UCSD-AML1 (cell line): ENCODE data around the gene EIF2D.
"Not testable (repeated sequence)": the region's sequence is repeated elsewhere in the genome, so short reads cannot be mapped to it uniquely, and the experiment has no call there.

Experiments used
- DNase-seq: peaks from one replicate; lab custom pipeline; 2025; ENCODE audit not compliant: unreplicated experiment; lab: John Stamatoyannopoulos, UW

The EIF2D gene

GRCh38 chr1:206587904-206588303, 24.4 kb downstream of the EIF2D start:
- DNase-seq: no peak

GRCh38 chr1:206586501-206587445, 25.5 kb downstream of the EIF2D start:
- DNase-seq: no peak

GRCh38 chr1:206584683-206585082, 27.6 kb downstream of the EIF2D start:
- DNase-seq: no peak

- DNase-seq: peak; percentile 71
Measured at GRCh38 chr1:206583707-206584648, 28.3 kb downstream of the EIF2D start.

GRCh38 chr1:206582971-206583706, 29.1 kb downstream of the EIF2D start:
- DNase-seq: no peak

GRCh38 chr1:206582537-206582936, 29.7 kb downstream of the EIF2D start:
- no peak for DNase-seq

GRCh38 chr1:206581571-206581981, 30.7 kb downstream of the EIF2D start:
- DNase-seq: peak; percentile 46

- DNase-seq: not testable (repeated sequence)
Measured at GRCh38 chr1:206581114-206581497, 31.2 kb downstream of the EIF2D start.

GRCh38 chr1:206580438-206581113, 31.7 kb downstream of the EIF2D start:
- no peak for DNase-seq

GRCh38 chr1:206579747-206580437, 32.4 kb downstream of the EIF2D start:
- peak; percentile 86 for DNase-seq

- no peak for DNase-seq
Measured at GRCh38 chr1:206578978-206579374, 33.3 kb downstream of the EIF2D start.

GRCh38 chr1:206578068-206578977, 33.9 kb downstream of the EIF2D start:
- DNase-seq: no peak

- no peak for DNase-seq
Measured at GRCh38 chr1:206577626-206578025, 34.6 kb downstream of the EIF2D start.

GRCh38 chr1:206575894-206576737, 36.1 kb downstream of the EIF2D start:
- no peak for DNase-seq

GRCh38 chr1:206575165-206575893, 36.9 kb downstream of the EIF2D start:
- peak; percentile 58 for DNase-seq

GRCh38 chr1:206573762-206574161, 38.5 kb downstream of the EIF2D start:
- DNase-seq: no peak

- DNase-seq: no peak
Measured at GRCh38 chr1:206573319-206573718, 38.9 kb downstream of the EIF2D start.
